ENCODE data around the gene LHB.

Gene LHB

DNA sequence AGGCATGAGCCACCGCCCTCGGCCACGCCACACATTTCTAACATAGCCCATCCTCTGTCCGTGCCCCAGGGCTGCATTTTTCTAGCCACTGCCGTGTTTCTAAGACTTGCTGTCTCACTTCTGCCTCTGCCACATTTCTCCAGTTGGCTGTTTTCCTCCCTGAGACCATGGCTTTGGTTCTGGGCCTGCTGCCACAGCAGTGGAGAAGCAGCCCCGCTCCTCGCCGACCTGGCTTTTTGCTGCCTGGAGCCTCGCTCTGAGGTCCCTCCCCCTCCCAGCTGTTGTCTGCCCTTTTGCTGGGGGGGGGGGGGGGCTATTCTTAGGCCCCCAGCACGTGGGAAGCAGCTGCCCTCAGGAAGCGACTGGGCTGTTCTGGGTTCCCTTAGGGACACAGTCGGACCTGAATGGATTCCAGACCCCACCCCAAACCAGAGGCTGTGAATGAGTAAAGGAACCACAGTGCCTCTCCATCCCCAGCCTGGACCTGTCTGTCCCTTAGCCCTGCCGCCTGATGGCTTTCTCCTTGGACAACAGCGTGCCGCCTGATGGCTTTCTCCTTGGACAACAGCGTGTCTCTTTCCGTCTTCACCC is 27.1 kb downstream of the LHB start:
- peak overlapping the region; percentile 87 for H3K4me2 ChIP-seq (ENCODE audit: low read depth, low read length, poor library complexity, severe bottlenecking)
- no peaks in the 10 kb centered on the region for H3K27me3 ChIP-seq (ENCODE audit: insufficient read depth, low read length, poor library complexity, severe bottlenecking)
- H3K9ac ChIP-seq (ENCODE audit: low read depth, low read length, poor library complexity, severe bottlenecking) = peak overlapping the region; percentile 97
- no peaks in the 10 kb centered on the region; the same call in 1 of the 2 replicates for H3K36me3 ChIP-seq (ENCODE audit: insufficient read depth, low read length)
- peak overlapping the region; percentile 26 for H3K4me3 ChIP-seq (ENCODE audit: low read length, poor library complexity, severe bottlenecking)
- TF ChIP-seq, protein P1, sequence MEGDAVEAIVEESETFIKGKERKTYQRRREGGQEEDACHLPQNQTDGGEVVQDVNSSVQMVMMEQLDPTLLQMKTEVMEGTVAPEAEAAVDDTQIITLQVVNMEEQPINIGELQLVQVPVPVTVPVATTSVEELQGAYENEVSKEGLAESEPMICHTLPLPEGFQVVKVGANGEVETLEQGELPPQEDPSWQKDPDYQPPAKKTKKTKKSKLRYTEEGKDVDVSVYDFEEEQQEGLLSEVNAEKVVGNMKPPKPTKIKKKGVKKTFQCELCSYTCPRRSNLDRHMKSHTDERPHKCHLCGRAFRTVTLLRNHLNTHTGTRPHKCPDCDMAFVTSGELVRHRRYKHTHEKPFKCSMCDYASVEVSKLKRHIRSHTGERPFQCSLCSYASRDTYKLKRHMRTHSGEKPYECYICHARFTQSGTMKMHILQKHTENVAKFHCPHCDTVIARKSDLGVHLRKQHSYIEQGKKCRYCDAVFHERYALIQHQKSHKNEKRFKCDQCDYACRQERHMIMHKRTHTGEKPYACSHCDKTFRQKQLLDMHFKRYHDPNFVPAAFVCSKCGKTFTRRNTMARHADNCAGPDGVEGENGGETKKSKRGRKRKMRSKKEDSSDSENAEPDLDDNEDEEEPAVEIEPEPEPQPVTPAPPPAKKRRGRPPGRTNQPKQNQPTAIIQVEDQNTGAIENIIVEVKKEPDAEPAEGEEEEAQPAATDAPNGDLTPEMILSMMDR (conservative IDR thresholded peaks at IDR 0.05; ENCODE audit: low read length) = no peak
- no peak for TF ChIP-seq EZH2phosphoT487 (IDR thresholded peaks at IDR 0.05; ENCODE audit: borderline replicate concordance)
- H3K9me3 ChIP-seq (ENCODE audit: insufficient read depth, low read depth, low read length) = no peaks in the 10 kb centered on the region
- no peaks in the 10 kb centered on the region for H3F3A ChIP-seq (ENCODE audit: low read depth)
- no peak overlapping the region for H2AFZ ChIP-seq (ENCODE audit: low read length)
- peaks cover 42% of the 10 kb centered on the region for H3K79me2 ChIP-seq (ENCODE audit: insufficient read depth, low read length)
- peaks cover 12% of the 10 kb centered on the region for H3K4me1 ChIP-seq (ENCODE audit: insufficient read depth, low read length, poor library complexity, severe bottlenecking)
- no peaks in the 10 kb centered on the region for H3K9me2 ChIP-seq (replicated peaks; ENCODE audit: low read depth, low read length)
- peaks cover 13% of the 10 kb centered on the region for H4K20me1 ChIP-seq (ENCODE audit: insufficient read depth, low read length, poor library complexity, severe bottlenecking)

DNA sequence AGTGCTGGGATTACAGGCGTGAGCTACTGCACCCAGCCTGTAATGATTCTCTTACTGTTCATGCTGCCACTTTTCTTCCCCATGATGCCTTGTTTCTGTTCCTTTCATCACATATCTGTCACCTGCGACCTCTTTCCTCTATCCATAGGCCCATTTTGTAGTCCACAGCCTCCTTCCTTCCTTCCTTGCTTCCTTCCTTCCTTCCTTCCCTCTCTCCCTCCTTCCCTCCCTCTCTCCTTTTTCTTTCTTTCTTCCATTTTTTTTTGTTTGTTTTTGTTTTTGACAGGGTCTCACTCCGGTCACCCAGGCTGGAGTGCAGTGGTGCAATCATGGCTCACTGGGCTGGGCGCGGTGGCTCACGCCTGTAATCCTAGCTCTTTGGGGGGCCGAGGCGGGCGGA is 28.0 kb downstream of the LHB start:
- no peaks in the 10 kb centered on the region; the same call in 1 of the 2 replicates for H3K36me3 ChIP-seq (ENCODE audit: insufficient read depth, low read length)
- peaks cover 32% of the 10 kb centered on the region for H3K79me2 ChIP-seq (ENCODE audit: insufficient read depth, low read length)
- H3K4me3 ChIP-seq (ENCODE audit: low read length, poor library complexity, severe bottlenecking) = no peak overlapping the region
- no peaks in the 10 kb centered on the region for H3K9me3 ChIP-seq (ENCODE audit: insufficient read depth, low read depth, low read length)
- no peaks in the 10 kb centered on the region for H3K9me2 ChIP-seq (replicated peaks; ENCODE audit: low read depth, low read length)
- H3K27me3 ChIP-seq (ENCODE audit: insufficient read depth, low read length, poor library complexity, severe bottlenecking) = no peaks in the 10 kb centered on the region
- H4K20me1 ChIP-seq (ENCODE audit: insufficient read depth, low read length, poor library complexity, severe bottlenecking) = peaks cover 8% of the 10 kb centered on the region
- no peak overlapping the region for H3K9ac ChIP-seq (ENCODE audit: low read depth, low read length, poor library complexity, severe bottlenecking)
- no peaks in the 10 kb centered on the region for H3F3A ChIP-seq (ENCODE audit: low read depth)
- no peak for TF ChIP-seq EZH2phosphoT487 (IDR thresholded peaks at IDR 0.05; ENCODE audit: borderline replicate concordance)
- TF ChIP-seq, protein P1 (conservative IDR thresholded peaks at IDR 0.05; ENCODE audit: low read length) = no peak
- H2AFZ ChIP-seq (ENCODE audit: low read length) = no peak overlapping the region
- H3K4me2 ChIP-seq (ENCODE audit: low read depth, low read length, poor library complexity, severe bottlenecking) = no peak overlapping the region
- H3K4me1 ChIP-seq (ENCODE audit: insufficient read depth, low read length, poor library complexity, severe bottlenecking) = peaks cover 11% of the 10 kb centered on the region

- H3K9me3 ChIP-seq (ENCODE audit: insufficient read depth, low read depth, low read length) = no peaks in the 10 kb centered on the region
- H2AFZ ChIP-seq (ENCODE audit: low read length) = no peak overlapping the region
- peaks cover 11% of the 10 kb centered on the region for H3K4me1 ChIP-seq (ENCODE audit: insufficient read depth, low read length, poor library complexity, severe bottlenecking)
- no peaks in the 10 kb centered on the region; the same call in 1 of the 2 replicates for H3K36me3 ChIP-seq (ENCODE audit: insufficient read depth, low read length)
- H3K4me3 ChIP-seq (ENCODE audit: low read length, poor library complexity, severe bottlenecking) = no peak overlapping the region
- H3K79me2 ChIP-seq (ENCODE audit: insufficient read depth, low read length) = peaks cover 31% of the 10 kb centered on the region
- H3K27me3 ChIP-seq (ENCODE audit: insufficient read depth, low read length, poor library complexity, severe bottlenecking) = no peaks in the 10 kb centered on the region
- no peak overlapping the region for H3K9ac ChIP-seq (ENCODE audit: low read depth, low read length, poor library complexity, severe bottlenecking)
- H3F3A ChIP-seq (ENCODE audit: low read depth) = no peaks in the 10 kb centered on the region
- H3K9me2 ChIP-seq (replicated peaks; ENCODE audit: low read depth, low read length) = no peaks in the 10 kb centered on the region
- peaks cover 7% of the 10 kb centered on the region for H4K20me1 ChIP-seq (ENCODE audit: insufficient read depth, low read length, poor library complexity, severe bottlenecking)
- TF ChIP-seq EZH2phosphoT487 (IDR thresholded peaks at IDR 0.05; ENCODE audit: borderline replicate concordance) = no peak
- TF ChIP-seq, protein P1 (conservative IDR thresholded peaks at IDR 0.05; ENCODE audit: low read length) = no peak
- H3K4me2 ChIP-seq (ENCODE audit: low read depth, low read length, poor library complexity, severe bottlenecking) = no peak overlapping the region
Measured at GRCh38 chr19:48988286-48988685, 28.6 kb downstream of the LHB start.
